ENCODE data around the gene MYL12A.

GRCh38 chr18:3205239-3205638 is 42.4 kb upstream of the MYL12A start:
- TF ChIP-seq EZH2phosphoT487 (IDR thresholded peaks at IDR 0.05; ENCODE audit: low read depth, severe bottlenecking, unreplicated experiment) = no peak
- no peak for TF ChIP-seq CTCF (IDR thresholded peaks at IDR 0.05; ENCODE audit: poor library complexity)
- TF ChIP-seq EZH2 (IDR thresholded peaks at IDR 0.05; ENCODE audit: borderline replicate concordance) = no peak
